ENCODE measurements around the gene POC1B. TPM values are rescaled to one million over a fixed set of nuclear protein-coding genes. Genes with fewer than 3 reads are reported as not detected.
"Not testable (repeated sequence)": the region's sequence is repeated elsewhere in the genome, so short reads cannot be mapped to it uniquely, and the experiment has no call there.

The POC1B gene
- total RNA-seq, 4 donors from 2014 or later = 19.6 to 22.4 (median 20.0) TPM

GRCh38 chr12:89464974-89465592 lies 60.8 kb downstream of the POC1B start:
- WGBS = 69% methylated on average over 4 of the region's 4 CpGs
- Histone ChIP-seq H3K27ac (replicated peaks in 1 of 4) (no peak overlapping the region), H3K4me3 (no peak overlapping the region), H3K36me3 (no peaks in the 10 kb centered on the region), H3K4me1 (peaks cover 3 to 18% (median 15%) of the 10 kb centered on the region in 4 donors), H3K9me3 (no peaks in the 10 kb centered on the region), H3K27me3 (no peaks in the 10 kb centered on the region)
- TF ChIP-seq, protein P1, sequence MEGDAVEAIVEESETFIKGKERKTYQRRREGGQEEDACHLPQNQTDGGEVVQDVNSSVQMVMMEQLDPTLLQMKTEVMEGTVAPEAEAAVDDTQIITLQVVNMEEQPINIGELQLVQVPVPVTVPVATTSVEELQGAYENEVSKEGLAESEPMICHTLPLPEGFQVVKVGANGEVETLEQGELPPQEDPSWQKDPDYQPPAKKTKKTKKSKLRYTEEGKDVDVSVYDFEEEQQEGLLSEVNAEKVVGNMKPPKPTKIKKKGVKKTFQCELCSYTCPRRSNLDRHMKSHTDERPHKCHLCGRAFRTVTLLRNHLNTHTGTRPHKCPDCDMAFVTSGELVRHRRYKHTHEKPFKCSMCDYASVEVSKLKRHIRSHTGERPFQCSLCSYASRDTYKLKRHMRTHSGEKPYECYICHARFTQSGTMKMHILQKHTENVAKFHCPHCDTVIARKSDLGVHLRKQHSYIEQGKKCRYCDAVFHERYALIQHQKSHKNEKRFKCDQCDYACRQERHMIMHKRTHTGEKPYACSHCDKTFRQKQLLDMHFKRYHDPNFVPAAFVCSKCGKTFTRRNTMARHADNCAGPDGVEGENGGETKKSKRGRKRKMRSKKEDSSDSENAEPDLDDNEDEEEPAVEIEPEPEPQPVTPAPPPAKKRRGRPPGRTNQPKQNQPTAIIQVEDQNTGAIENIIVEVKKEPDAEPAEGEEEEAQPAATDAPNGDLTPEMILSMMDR (IDR thresholded peaks at IDR 0.05) = no peak
- intact Hi-C loops (cut with DNase I) = loop anchor here (10.0 kb wide), 1 partner anchor 220 kb away; no protein-coding TSS in a partner anchor
- no peak for DNase-seq (ENCODE audit: extremely low spot score)

DNA sequence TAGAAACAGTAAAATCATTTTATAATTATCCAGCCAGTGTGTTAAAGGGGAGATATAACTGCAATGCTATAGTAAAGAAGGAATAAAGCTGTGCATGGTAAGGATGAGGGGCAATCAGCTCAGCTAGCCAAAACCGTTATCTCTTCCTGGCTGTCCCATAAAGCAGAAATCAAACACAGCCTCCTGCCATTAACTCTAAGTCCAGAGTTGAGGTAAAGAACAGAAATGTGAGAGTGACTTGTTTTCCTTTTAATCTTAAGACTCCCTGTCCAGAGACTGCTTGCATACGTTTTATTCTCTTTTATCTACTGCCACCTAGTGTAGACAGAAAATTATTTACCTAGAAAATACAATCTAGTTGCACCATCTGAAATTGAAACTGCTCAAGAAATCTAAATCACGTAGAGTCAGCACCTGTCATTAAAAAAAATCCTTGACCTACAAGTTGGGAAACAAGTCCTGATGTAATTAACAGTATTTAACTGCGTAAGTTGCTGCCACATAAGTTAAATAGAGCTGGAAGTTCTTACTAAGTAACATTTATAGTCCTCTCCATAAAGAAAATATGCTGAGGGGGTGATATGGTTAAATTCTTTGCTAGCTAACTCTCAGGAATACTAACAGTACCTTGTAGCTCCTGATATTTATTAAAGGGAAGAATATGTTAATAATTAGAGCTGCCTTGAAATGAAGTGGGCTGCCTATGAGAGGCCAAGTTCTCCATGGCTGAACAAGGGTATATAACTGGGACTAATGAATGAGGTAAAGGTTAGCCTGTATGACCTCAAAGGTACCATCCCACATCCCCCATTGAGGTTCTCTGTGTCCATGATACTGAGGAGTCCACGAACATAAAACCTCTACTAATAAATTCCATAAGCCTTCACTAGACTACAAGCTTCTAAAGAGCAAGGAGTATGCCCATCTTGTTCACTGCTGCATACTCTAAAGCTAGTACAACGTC lies 63.9 kb downstream of the POC1B start:
- H3K36me3 ChIP-seq = no peaks in the 10 kb centered on the region
- H3K27me3 ChIP-seq = no peaks in the 10 kb centered on the region
- H3K9me3 ChIP-seq = no peaks in the 10 kb centered on the region
- intact Hi-C loops (cut with DNase I) = loop anchor here (2.0 to 10.0 kb wide), 5 partner anchors 63 to 443 kb away; partner anchors contain the start of gene GALNT4
- no peak for TF ChIP-seq EP300 (IDR thresholded peaks at IDR 0.05)
- no peak for TF ChIP-seq POLR2A (IDR thresholded peaks at IDR 0.05; ENCODE audit: low read depth)
- TF ChIP-seq, protein P1 (IDR thresholded peaks at IDR 0.05) = peak; percentile 58 to 70 (median 66)
- peak in 1 of 2 donors; percentile 17 for TF ChIP-seq POLR2AphosphoS5 (IDR thresholded peaks at IDR 0.05)
- DNase-seq (ENCODE audit: extremely low spot score) = no peak
- H3K4me1 ChIP-seq = peaks cover 3 to 18% (median 15%) of the 10 kb centered on the region in 4 donors
- WGBS = 20% methylated on average over 6 of the region's 6 CpGs
- H3K27ac ChIP-seq (replicated peaks in 1 of 4) = peak overlapping the region; percentile 20 to 57 (median 52)
- peak overlapping the region; percentile 24 to 36 (median 24) for H3K4me3 ChIP-seq

DNA sequence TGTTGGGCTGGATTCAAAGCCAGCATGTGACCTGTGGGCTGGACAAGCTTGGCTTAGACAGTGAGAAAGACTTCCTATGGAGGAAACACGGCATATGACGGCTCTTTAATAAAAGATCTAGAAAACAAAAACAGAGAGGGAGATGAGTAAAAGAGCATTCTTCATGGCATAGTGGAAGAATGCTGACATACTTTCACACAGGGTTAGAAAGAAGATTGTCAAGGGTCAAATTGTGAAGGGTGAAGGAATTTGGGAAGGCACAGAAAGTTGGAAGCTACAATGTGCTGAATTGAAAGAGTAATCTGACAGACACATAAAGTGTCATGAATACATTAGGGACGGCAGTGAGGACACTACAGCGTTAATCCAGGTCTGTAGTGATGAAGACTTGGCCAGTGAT lies 64.7 kb downstream of the POC1B start:
- H3K4me1 ChIP-seq = peaks cover 3 to 18% (median 15%) of the 10 kb centered on the region in 4 donors
- no peaks in the 10 kb centered on the region for H3K36me3 ChIP-seq
- TF ChIP-seq POLR2AphosphoS5 (IDR thresholded peaks at IDR 0.05) (no peak), POLR2A (IDR thresholded peaks at IDR 0.05; ENCODE audit: low read depth) (no peak), EP300 (IDR thresholded peaks at IDR 0.05) (no peak)
- TF ChIP-seq, protein P1 (IDR thresholded peaks at IDR 0.05) = no peak
- WGBS = 45% methylated on average over 4 of the region's 4 CpGs
- peak overlapping the region; percentile 20 to 57 (median 52) for H3K27ac ChIP-seq (replicated peaks in 1 of 4)
- intact Hi-C loops (cut with DNase I) = loop anchor here (2.0 to 10.0 kb wide), 3 partner anchors 110 to 442 kb away; no protein-coding TSS in a partner anchor
- H3K27me3 ChIP-seq = no peaks in the 10 kb centered on the region
- peak overlapping the region; percentile 24 to 36 (median 24) for H3K4me3 ChIP-seq
- no peaks in the 10 kb centered on the region for H3K9me3 ChIP-seq
- no peak for DNase-seq (ENCODE audit: extremely low spot score)

DNA sequence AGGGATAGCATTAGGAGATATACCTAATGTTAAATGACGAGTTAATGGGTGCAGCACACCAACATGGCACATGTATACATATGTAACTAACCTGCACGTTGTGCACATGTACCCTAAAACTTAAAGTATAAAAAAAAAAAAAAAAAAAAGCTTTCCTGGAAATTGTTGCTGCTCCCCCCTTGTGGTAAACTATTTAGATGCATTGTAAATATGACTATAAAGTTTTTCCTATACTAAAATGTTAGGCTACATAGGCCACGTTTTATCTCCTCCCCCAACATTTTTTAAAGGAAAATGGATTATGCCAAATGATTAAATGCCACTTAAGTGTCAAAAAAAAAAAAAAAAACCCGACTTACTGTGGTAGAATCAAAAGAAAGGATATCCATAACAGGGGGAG lies 66.6 kb downstream of the POC1B start:
- H3K9me3 ChIP-seq; H3K27me3 ChIP-seq; H3K4me3 ChIP-seq; H3K36me3 ChIP-seq; H3K27ac ChIP-seq (replicated peaks in 1 of 4); DNase-seq (ENCODE audit: extremely low spot score): not testable (repeated sequence)
- intact Hi-C loops (cut with DNase I) = loop anchor here (10.0 kb wide), 1 partner anchor 294 kb away; no protein-coding TSS in a partner anchor
- H3K4me1 ChIP-seq = peaks cover 7 to 27% (median 26%) of the 10 kb centered on the region in 4 donors
- 66% methylated on average over 4 of the region's 4 CpGs for WGBS
- TF ChIP-seq, protein P1 (IDR thresholded peaks at IDR 0.05) = peak in 1 of 3 experiments; percentile 21

All from esophagus muscularis mucosa (tissue), 4 donors.